Measurements from ENCODE around the gene DCD. TPM values are rescaled to one million over a fixed set of nuclear protein-coding genes. Genes with fewer than 3 reads are reported as not detected.
A peak's percentile ranks its signal among the peaks of the same experiment; 100 is the strongest.

The DCD gene
- total RNA-seq, 1 donor from 2014 or later, result not detected

- no peak overlapping the region for H3K4me3 Mint-ChIP-seq
- H3K27ac Mint-ChIP-seq, result no peak overlapping the region
- peaks cover 5% of the 10 kb centered on the region for H3K9me3 Mint-ChIP-seq
- H3K36me3 Mint-ChIP-seq, result no peaks in the 10 kb centered on the region
- H3K4me1 Mint-ChIP-seq, result no peaks in the 10 kb centered on the region
- no peak for DNase-seq (ENCODE audit: low spot score in 2 of 2, unreplicated experiment in 2 of 2)
- H3K27me3 Mint-ChIP-seq (ENCODE audit: low read depth), result peaks cover 32% of the 10 kb centered on the region
- TF ChIP-seq CTCF (IDR thresholded peaks at IDR 0.05; ENCODE audit: unreplicated experiment), result no peak
Observed at GRCh38 chr12:54605138-54605970, 42.8 kb downstream of the DCD start.

GRCh38 chr12:54604436-54604835, 43.7 kb downstream of the DCD start:
- Mint-ChIP-seq H3K27me3 (ENCODE audit: low read depth) (peaks cover 31% of the 10 kb centered on the region), H3K27ac (no peak overlapping the region), H3K4me3 (no peak overlapping the region), H3K36me3 (no peaks in the 10 kb centered on the region), H3K9me3 (peaks cover 5% of the 10 kb centered on the region), H3K4me1 (no peaks in the 10 kb centered on the region)
- DNase-seq (ENCODE audit: low spot score in 2 of 2, unreplicated experiment in 2 of 2), result no peak
- no peak for TF ChIP-seq CTCF (IDR thresholded peaks at IDR 0.05; ENCODE audit: unreplicated experiment)

- no peak for DNase-seq (ENCODE audit: low spot score in 2 of 2, unreplicated experiment in 2 of 2)
- no peaks in the 10 kb centered on the region for H3K36me3 Mint-ChIP-seq
- no peak for TF ChIP-seq CTCF (IDR thresholded peaks at IDR 0.05; ENCODE audit: unreplicated experiment)
- no peaks in the 10 kb centered on the region for H3K4me1 Mint-ChIP-seq
- no peak overlapping the region for H3K4me3 Mint-ChIP-seq
- H3K27ac Mint-ChIP-seq, result no peak overlapping the region
- H3K27me3 Mint-ChIP-seq (ENCODE audit: low read depth), result peaks cover 31% of the 10 kb centered on the region
- H3K9me3 Mint-ChIP-seq, result peaks cover 5% of the 10 kb centered on the region
Observed at GRCh38 chr12:54603872-54604271, 44.3 kb downstream of the DCD start.

- peak; percentile 70 for TF ChIP-seq CTCF (IDR thresholded peaks at IDR 0.05; ENCODE audit: unreplicated experiment)
- Mint-ChIP-seq H3K4me1 (no peaks in the 10 kb centered on the region), H3K4me3 (no peak overlapping the region), H3K27ac (no peak overlapping the region), H3K9me3 (peaks cover 5% of the 10 kb centered on the region), H3K36me3 (no peaks in the 10 kb centered on the region), H3K27me3 (ENCODE audit: low read depth) (peaks cover 28% of the 10 kb centered on the region)
- no peak for DNase-seq (ENCODE audit: low spot score in 2 of 2, unreplicated experiment in 2 of 2)
Observed at GRCh38 chr12:54603173-54603814, 44.9 kb downstream of the DCD start.

GRCh38 chr12:54602661-54603060, 45.5 kb downstream of the DCD start:
- H3K4me3 Mint-ChIP-seq, result no peak overlapping the region
- H3K27ac Mint-ChIP-seq, result no peak overlapping the region
- H3K36me3 Mint-ChIP-seq, result no peaks in the 10 kb centered on the region
- H3K4me1 Mint-ChIP-seq, result no peaks in the 10 kb centered on the region
- no peak for TF ChIP-seq CTCF (IDR thresholded peaks at IDR 0.05; ENCODE audit: unreplicated experiment)
- H3K27me3 Mint-ChIP-seq (ENCODE audit: low read depth), result peaks cover 24% of the 10 kb centered on the region
- H3K9me3 Mint-ChIP-seq, result peaks cover 5% of the 10 kb centered on the region
- DNase-seq (ENCODE audit: low spot score in 2 of 2, unreplicated experiment in 2 of 2), result no peak

Data from mesothelial cell of epicardium (in vitro differentiated cells).